T-cell (primary cell): ENCODE results near the gene SH3BP4. TPM values are rescaled to one million over a fixed set of nuclear protein-coding genes. Genes with fewer than 3 reads are reported as not detected.

Experiments
- ATAC-seq, 4 experiments: fragments of 200-7000 bp in 3 of 4; fragments of 150-1000 bp in 1 of 4; cut with Tn5 transposase; replicated peaks in 1 of 4; 1 replicate in 3 of 4; 2 replicates in 1 of 4; pipeline ENCODE4 v1.10.0; 2021; ENCODE audit warnings: moderate library complexity in 3 of 4, mild to moderate bottlenecking in 2 of 4, moderate number of reproducible peaks in 1 of 4
- CTCF ChIA-PET, 2 donors: fragments of 300-600 bp; sonication (Branson Sonifier 250); formaldehyde crosslinking; loops; one replicate each; lab custom pipeline; 2022; ENCODE audit warnings: antibody characterized with exemption in 2 of 2; lab: Charles Lee
- POLR2A ChIA-PET, 2 donors: fragments of 300-600 bp; sonication (Branson Sonifier 250); formaldehyde crosslinking; loops; one replicate each; lab custom pipeline; 2022; ENCODE audit warnings: antibody characterized with exemption in 2 of 2; lab: Charles Lee
- DNase-seq, 35 experiments: peaks; one replicate each; pipeline versions ENCODE4 v3.0.0 to v3.0.0-alpha.2; 2013 to 2023
- H3K27ac ChIP-seq: one replicate; pipeline ENCODE4 v1.5.1; 2013; ENCODE audit warnings: low read length
- H3K27me3 ChIP-seq, 2 experiments: replicated peaks in 1 of 2; 1 replicate in 1 of 2; 2 replicates in 1 of 2; pipeline versions ENCODE4 v1.6.1 to v1.7.0; 2013; ENCODE audit warnings: low read length in 1 of 2, mixed read lengths in 1 of 2; ENCODE audit not compliant: control insufficient read depth in 2 of 2, insufficient read depth in 2 of 2; ENCODE audit errors: extremely low read depth in 1 of 2
- H3K36me3 ChIP-seq, 2 donors: 1 replicate in 1 of 2; 2 replicates in 1 of 2; pipeline versions ENCODE4 v1.6.1 to v1.7.0; 2013; ENCODE audit warnings: low read length in 1 of 2; ENCODE audit not compliant: control insufficient read depth in 2 of 2, insufficient read depth in 1 of 2; ENCODE audit errors: extremely low read depth in 1 of 2
- H3K4me1 ChIP-seq, 2 experiments: 1 replicate in 1 of 2; 2 replicates in 1 of 2; pipeline versions ENCODE4 v1.6.1 to v1.7.0; 2013; ENCODE audit warnings: low read length in 2 of 2, mixed read lengths in 1 of 2; ENCODE audit not compliant: insufficient read depth in 2 of 2, control insufficient read depth in 1 of 2; ENCODE audit errors: extremely low read depth in 1 of 2
- H3K4me3 ChIP-seq, 2 donors: 1 replicate in 1 of 2; 2 replicates in 1 of 2; pipeline versions ENCODE4 v1.5.1 to v1.7.0; 2013; ENCODE audit warnings: mild to moderate bottlenecking in 2 of 2, low read length in 1 of 2, moderate library complexity in 1 of 2; ENCODE audit not compliant: control insufficient read depth in 1 of 2; ENCODE audit errors: extremely low read depth in 1 of 2
- H3K9me3 ChIP-seq: 2 replicates; pipeline ENCODE4 v1.7.0; 2013
- H3K27ac Mint-ChIP-seq, 2 donors: one replicate each; pipeline ENCODE4 v1.8.0; 2020 to 2021; ENCODE audit warnings: mild to moderate bottlenecking in 2 of 2, mixed read lengths in 2 of 2
- H3K27me3 Mint-ChIP-seq, 2 donors: one replicate each; pipeline ENCODE4 v1.8.0; 2021 to 2022; ENCODE audit warnings: mixed read lengths in 2 of 2
- H3K36me3 Mint-ChIP-seq: one replicate; pipeline ENCODE4 v1.8.0; 2021; ENCODE audit warnings: mixed read lengths
- H3K4me1 Mint-ChIP-seq, 3 donors: one replicate each; pipeline ENCODE4 v1.8.0; 2020 to 2022; ENCODE audit warnings: mixed read lengths in 3 of 3, mild to moderate bottlenecking in 1 of 3
- H3K4me3 Mint-ChIP-seq, 3 donors: one replicate each; pipeline ENCODE4 v1.8.0; 2020 to 2022; ENCODE audit warnings: mild to moderate bottlenecking in 3 of 3, mixed read lengths in 3 of 3, moderate library complexity in 3 of 3
- H3K9me3 Mint-ChIP-seq, 3 donors: one replicate each; pipeline ENCODE4 v1.8.0; 2020 to 2022; ENCODE audit warnings: mixed read lengths in 3 of 3
- WGBS: methylation state at CpG from one replicate; pipeline ENCODE4 v1.1.5; 2013; ENCODE audit warnings: missing lambda C conversion rate; ENCODE audit not compliant: insufficient coverage; 5-methylcytosine and 5-hydroxymethylcytosine counted together
- total RNA-seq, 35 experiments: library from RNA in 6 of 35; stranded (reverse) in 6 of 35; fragments of 120-200 nt in 1 of 35; gene quantifications; one replicate each; pipeline versions ENCODE4 v1.2.1 to v1.2.4 and lab custom pipeline; 2013 to 2026

The SH3BP4 gene
- total RNA-seq, 5 donors from 2014 or later (not counting 1 experiment from before 2014, with no cell fraction given): 0.14 to 1.3 (median 0.50) TPM

DNA sequence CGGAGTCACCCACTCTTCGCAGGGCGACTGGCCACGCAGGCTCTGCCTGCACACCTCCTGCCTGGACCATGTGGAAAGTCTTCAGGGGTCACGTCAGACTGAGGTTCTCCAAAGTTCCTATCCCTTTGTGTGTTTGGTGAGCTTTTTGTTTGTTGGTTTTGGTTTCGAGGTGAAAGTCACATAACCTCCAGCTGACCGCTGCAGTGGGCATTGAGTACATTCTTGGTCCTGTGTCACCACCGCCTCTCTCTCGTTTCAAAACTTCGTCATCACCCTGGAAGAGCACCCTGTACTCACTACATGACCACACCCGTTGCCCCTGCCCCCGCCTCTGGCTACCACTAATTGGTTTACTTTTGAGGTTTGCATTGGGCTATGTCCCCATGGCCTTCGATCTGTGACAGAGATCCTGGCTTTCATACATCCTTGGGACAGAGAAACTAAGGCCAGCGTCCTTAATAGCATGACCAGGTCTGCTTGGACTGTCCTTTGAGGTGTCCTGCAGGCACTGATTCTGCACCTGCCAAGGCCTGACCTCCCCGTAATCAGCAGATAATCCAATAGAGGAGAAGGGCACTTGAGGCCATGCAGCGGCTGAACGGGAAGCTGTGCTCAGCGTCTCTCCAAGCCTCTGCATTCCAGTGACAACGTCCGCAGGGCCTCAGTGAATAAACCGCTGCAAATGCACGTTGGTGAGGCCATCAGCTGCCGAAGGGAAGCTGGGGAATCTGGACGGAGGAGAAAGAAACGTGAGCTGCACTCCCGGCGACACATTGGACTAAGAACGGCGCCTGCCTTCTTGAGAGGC lies 46.8 kb downstream of the SH3BP4 start:
- POLR2A ChIA-PET: no interaction called here
- WGBS: 87% methylated on average over 24 of the region's 29 CpGs
- H3K36me3 ChIP-seq: no peaks in the 10 kb centered on the region
- H3K27me3 ChIP-seq: peaks cover 0 to 16% of the 10 kb centered on the region in 2 experiments
- no peaks in the 10 kb centered on the region for H3K9me3 ChIP-seq
- DNase-seq (no peak), ATAC-seq (no peak)
- H3K4me1 ChIP-seq: no peaks in the 10 kb centered on the region
- H3K4me3 ChIP-seq: no peak overlapping the region
- CTCF ChIA-PET: interaction anchor here in 1 of 2 donors (0.5 kb wide), 1 partner anchor 451 kb away, joined by 5 read pairs; no protein-coding TSS in a partner anchor
- Mint-ChIP-seq H3K36me3 (no peaks in the 10 kb centered on the region), H3K4me1 (peaks cover 0 to 6% (median 6%) of the 10 kb centered on the region in 3 donors), H3K9me3 (no peaks in the 10 kb centered on the region), H3K27me3 (peaks cover 0 to 2% of the 10 kb centered on the region in 2 donors), H3K4me3 (no peak overlapping the region), H3K27ac (no peak overlapping the region)
- no peak overlapping the region for H3K27ac ChIP-seq

DNA sequence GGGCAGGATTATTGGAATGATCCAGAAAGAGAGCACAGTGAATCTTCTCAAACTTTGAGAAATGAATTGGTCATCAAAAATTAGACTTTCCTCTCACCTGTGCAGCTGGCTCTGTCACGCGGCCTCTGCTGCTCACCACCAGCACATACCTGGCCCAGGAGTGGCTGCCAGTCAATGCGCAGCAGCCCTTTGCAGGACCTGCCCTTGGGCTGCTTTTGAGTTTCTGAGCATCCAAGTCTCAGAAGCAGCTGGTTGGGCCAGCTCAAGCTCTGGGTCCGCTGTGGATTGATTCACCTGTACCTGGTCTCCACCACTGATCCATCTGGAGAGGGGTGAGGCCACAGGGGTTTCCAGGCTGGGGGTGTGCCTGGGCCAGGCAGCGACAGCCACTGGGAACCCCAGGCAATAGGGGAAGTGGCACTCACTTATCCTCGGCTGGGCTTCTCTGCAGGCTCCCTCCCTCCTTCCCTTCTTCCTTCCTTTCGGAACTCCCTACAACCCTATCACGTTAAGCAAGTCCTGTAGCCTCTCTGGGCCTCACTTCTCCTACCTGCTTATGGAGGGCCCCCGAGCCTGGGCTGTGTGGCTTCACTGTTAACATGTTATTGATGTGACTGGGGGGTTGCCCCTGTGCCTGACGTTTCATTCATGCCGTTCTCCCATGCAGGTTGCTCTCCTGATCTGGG lies 48.1 kb downstream of the SH3BP4 start:
- POLR2A ChIA-PET: no interaction called here
- H3K27ac Mint-ChIP-seq: no peak overlapping the region
- WGBS: 88% methylated on average over 6 of the region's 11 CpGs
- H3K4me1 Mint-ChIP-seq: no peaks in the 10 kb centered on the region
- no peak for ATAC-seq
- H3K4me3 Mint-ChIP-seq: no peak overlapping the region
- H3K27me3 Mint-ChIP-seq: peaks cover 0 to 2% of the 10 kb centered on the region in 2 donors
- no peak overlapping the region for H3K4me3 ChIP-seq
- CTCF ChIA-PET: no interaction called here
- no peaks in the 10 kb centered on the region for H3K9me3 ChIP-seq
- H3K36me3 Mint-ChIP-seq: no peaks in the 10 kb centered on the region
- no peaks in the 10 kb centered on the region for H3K36me3 ChIP-seq
- no peaks in the 10 kb centered on the region for H3K4me1 ChIP-seq
- no peak for DNase-seq
- H3K27ac ChIP-seq: no peak overlapping the region
- H3K9me3 Mint-ChIP-seq: no peaks in the 10 kb centered on the region
- peaks cover 0 to 16% of the 10 kb centered on the region in 2 experiments for H3K27me3 ChIP-seq

DNA sequence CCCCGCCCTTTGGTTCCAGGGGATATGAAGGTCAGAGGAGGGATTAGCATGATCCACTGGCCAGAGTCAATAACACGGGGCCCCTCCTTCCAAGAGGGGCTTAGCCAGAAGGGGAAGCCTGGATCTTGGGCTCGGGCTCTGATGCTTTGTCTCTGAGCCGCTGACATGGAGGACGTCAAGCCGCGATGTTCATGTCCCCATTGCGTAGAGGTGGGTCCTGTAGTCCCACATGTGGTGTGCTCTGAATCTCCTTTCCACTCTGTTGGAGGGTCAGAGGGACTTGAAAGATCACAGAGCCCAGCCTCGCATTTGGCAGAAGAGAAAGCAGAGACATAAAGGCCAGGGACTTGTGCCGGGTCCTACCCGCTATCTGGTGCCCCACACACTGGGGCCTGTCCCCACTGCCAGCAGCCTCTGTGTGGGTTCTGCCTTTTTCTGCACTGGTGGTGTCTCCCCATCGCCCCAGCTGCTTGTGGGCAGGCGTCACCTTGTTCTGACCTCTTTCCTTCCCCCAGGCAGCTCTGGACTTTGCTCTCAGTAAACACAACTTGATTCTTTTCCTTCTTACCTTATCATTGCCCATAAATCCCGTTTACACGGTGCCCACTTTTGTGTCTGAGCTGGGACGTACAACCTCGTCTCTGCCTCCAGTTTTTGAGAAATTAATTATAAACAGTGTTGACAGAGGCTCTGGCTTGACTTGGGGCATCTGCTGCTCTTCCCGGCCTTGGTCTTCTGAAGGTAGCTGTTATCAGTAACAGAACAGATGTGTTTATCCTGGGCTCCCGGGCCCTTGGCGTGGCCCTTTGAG lies 48.8 kb downstream of the SH3BP4 start:
- peaks cover 0 to 2% of the 10 kb centered on the region in 2 donors for H3K27me3 Mint-ChIP-seq
- no peak overlapping the region for H3K4me3 Mint-ChIP-seq
- no peak for ATAC-seq
- WGBS: 82% methylated on average over 17 of the region's 20 CpGs
- Histone ChIP-seq H3K9me3 (no peaks in the 10 kb centered on the region), H3K27me3 (peaks cover 0 to 20% of the 10 kb centered on the region in 2 experiments), H3K4me1 (no peaks in the 10 kb centered on the region), H3K36me3 (no peaks in the 10 kb centered on the region), H3K4me3 (no peak overlapping the region), H3K27ac (no peak overlapping the region)
- H3K27ac Mint-ChIP-seq: no peak overlapping the region
- no peaks in the 10 kb centered on the region for H3K4me1 Mint-ChIP-seq
- POLR2A ChIA-PET: no interaction called here
- DNase-seq: no peak
- no peaks in the 10 kb centered on the region for H3K36me3 Mint-ChIP-seq
- CTCF ChIA-PET: no interaction called here
- H3K9me3 Mint-ChIP-seq: no peaks in the 10 kb centered on the region

DNA sequence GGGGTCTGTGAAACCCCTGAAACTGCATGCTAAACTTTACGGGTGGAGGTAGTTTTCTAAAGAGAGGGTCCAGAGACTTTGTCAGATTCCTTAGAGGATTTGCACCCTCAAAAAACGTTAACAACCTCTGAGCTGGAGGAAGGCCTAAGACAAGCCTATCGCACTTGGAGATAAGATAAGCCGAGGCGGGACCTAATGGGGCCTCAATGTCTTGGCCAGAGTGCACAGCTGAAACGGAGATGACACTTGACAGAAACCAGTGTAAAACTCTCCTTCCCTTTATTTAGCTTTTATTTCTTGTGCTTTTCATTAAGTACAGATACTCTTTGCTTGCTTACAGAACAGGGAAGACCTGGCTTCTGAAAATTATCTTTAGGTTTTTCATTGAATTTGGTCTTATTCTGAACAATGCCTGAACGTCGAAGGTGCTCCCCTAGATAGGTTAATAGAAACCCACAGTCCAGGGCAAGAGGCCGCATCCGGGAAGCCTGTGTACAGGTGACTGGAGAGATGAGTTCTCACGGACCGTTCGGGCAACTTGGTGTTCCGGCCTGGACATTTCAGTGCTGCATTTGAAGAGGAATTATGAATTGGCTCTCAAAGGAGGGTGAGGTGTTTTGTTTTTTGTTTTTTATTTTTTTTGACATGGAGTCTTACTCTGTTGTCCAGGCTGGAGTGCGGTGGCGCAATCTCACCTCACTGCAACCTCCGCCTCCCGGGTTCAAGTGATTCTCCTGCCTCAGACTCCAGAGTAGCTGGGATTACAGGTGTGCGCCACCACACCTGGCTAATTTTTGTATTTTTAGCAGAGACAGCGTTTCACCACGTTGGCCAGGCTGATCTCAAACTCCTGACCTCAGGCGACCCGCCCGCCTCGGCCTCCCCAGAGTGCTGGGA lies 49.7 kb downstream of the SH3BP4 start:
- peaks cover 0 to 27% of the 10 kb centered on the region in 2 experiments for H3K27me3 ChIP-seq
- Mint-ChIP-seq H3K27ac (no peak overlapping the region), H3K4me3 (no peak overlapping the region), H3K36me3 (no peaks in the 10 kb centered on the region), H3K9me3 (no peaks in the 10 kb centered on the region), H3K4me1 (no peaks in the 10 kb centered on the region), H3K27me3 (no peaks in the 10 kb centered on the region)
- ATAC-seq (no peak), DNase-seq (no peak)
- H3K4me1 ChIP-seq: no peaks in the 10 kb centered on the region
- H3K36me3 ChIP-seq: no peaks in the 10 kb centered on the region
- H3K27ac ChIP-seq: no peak overlapping the region
- H3K4me3 ChIP-seq: no peak overlapping the region
- no peaks in the 10 kb centered on the region for H3K9me3 ChIP-seq
- 90% methylated on average over 25 of the region's 25 CpGs for WGBS
- ChIA-PET POLR2A (no interaction called here), CTCF (no interaction called here)

DNA sequence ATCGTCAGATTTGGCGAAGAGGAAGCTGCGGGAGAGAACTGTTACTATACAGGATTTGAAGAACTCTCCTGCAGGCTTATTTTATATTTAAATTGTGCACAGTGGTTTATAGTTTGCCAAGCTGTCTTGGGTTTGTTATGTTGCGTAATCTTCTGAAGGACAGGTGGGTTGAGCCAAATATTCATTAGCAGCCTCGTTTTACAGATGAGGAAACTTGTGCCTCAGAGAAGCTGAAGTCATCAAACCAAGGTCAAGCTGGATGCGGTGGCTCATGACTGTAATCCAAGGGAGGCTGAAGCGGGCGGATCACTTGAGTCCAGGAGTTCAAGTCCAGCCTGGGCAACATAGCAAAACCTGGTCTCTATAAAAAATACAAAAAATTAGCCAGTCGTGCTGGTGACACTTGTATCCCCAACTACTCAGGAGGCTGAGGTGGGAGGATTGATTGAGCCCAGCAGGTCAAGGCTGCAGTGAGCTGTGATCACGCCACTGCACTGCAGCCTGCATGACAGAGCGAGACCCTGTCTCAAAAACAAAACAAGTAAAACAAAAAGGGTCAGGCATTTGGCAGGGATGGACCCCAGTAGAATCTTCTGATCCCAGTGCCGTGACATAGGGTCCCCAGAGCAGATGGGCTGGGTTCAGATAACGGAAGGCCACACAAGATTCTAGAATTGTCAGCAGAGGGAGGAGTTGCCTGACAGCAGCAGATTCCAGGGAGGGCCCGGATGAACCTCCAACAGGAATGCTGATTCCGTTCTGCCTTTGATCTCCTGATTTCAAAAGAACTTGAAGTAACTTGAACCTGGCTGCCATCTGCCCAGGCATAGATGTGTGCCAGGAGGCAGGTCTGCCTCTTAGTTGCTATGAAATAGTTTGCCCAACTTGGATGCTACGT lies 50.6 kb downstream of the SH3BP4 start:
- no peaks in the 10 kb centered on the region for H3K9me3 Mint-ChIP-seq
- CTCF ChIA-PET: no interaction called here

More for the DNA sequence above, 50.6 kb downstream of the SH3BP4 start:
- DNase-seq: no peak
- no peak for ATAC-seq
- Histone ChIP-seq H3K4me3 (no peak overlapping the region), H3K27ac (no peak overlapping the region), H3K36me3 (no peaks in the 10 kb centered on the region), H3K9me3 (no peaks in the 10 kb centered on the region), H3K27me3 (peaks cover 0 to 26% of the 10 kb centered on the region in 2 experiments), H3K4me1 (no peaks in the 10 kb centered on the region)
- POLR2A ChIA-PET: no interaction called here
- WGBS: 73% methylated on average over 10 of the region's 16 CpGs
- no peak overlapping the region for H3K4me3 Mint-ChIP-seq
- H3K36me3 Mint-ChIP-seq: no peaks in the 10 kb centered on the region
- H3K27ac Mint-ChIP-seq: no peak overlapping the region
- H3K27me3 Mint-ChIP-seq: no peaks in the 10 kb centered on the region
- H3K4me1 Mint-ChIP-seq: no peaks in the 10 kb centered on the region
